Endothelial cell of umbilical vein (primary cell): Measurements from ENCODE around the gene SOCS3. TPM values are rescaled to one million over a fixed set of nuclear protein-coding genes. Genes with fewer than 3 reads are reported as not detected.

Experiments used
- BruUV-seq: library from RNA; stranded (reverse); fragments of 400-500 nt; replicated peaks from 2 replicates; lab custom pipeline; 2021; lab: Mats Ljungman, UMichigan
- CTCF ChIA-PET: fragments of 300-600, 350-600 bp; sonication (Branson Sonifier 250); formaldehyde crosslinking; loops from one replicate; lab custom pipeline; 2021; ENCODE audit warnings: antibody characterized with exemption, inconsistent platforms; lab: Charles Lee
- POLR2A ChIA-PET: fragments of 300-600, 350-600 bp; sonication (Branson Sonifier 250); formaldehyde crosslinking; loops from one replicate; lab custom pipeline; 2021; ENCODE audit warnings: antibody characterized with exemption, inconsistent platforms; lab: Charles Lee
- DNase-seq: peaks from one replicate; pipeline ENCODE4 v3.0.0-alpha.2; 2011; ENCODE audit warnings: low read depth, low spot score
- FAIRE-seq: peaks from 2 replicates; lab custom pipeline; 2011; peaks lifted over from hg19 to GRCh38; lab: Jason Lieb, UNC
- H2AFZ ChIP-seq: 2 replicates; pipeline ENCODE4 v1.6.0; 2012; ENCODE audit warnings: low read depth, low read length, control low read depth, inconsistent platforms
- H3K27ac ChIP-seq: 2 replicates; pipeline ENCODE4 v1.5.1; 2011; ENCODE audit warnings: low read depth, mild to moderate bottlenecking, control low read depth, low read length, moderate library complexity; ENCODE audit not compliant: insufficient read depth
- H3K27me3 ChIP-seq, 2 experiments: 2 replicates each; pipeline versions ENCODE4 v1.6.0 to v1.6.1; 2011; ENCODE audit warnings: low read length in 2 of 2, mixed read lengths in 1 of 2; ENCODE audit not compliant: control insufficient read depth in 2 of 2, insufficient read depth in 2 of 2
- H3K36me3 ChIP-seq, 2 experiments: 2 replicates in 1 of 2; 3 replicates in 1 of 2; pipeline ENCODE4 v1.5.1; 2011; ENCODE audit warnings: low read length in 2 of 2, mild to moderate bottlenecking in 1 of 2, moderate library complexity in 1 of 2; ENCODE audit not compliant: control insufficient read depth in 2 of 2, insufficient read depth in 2 of 2; ENCODE audit errors: extremely low read depth in 1 of 2
- H3K4me1 ChIP-seq: 3 replicates; pipeline ENCODE4 v1.5.1; 2011; ENCODE audit warnings: mild to moderate bottlenecking, low read length; ENCODE audit not compliant: control insufficient read depth, insufficient read depth; ENCODE audit errors: extremely low read depth
- H3K4me2 ChIP-seq: 2 replicates; pipeline ENCODE4 v1.6.1; 2011; ENCODE audit warnings: low read length, control low read depth, mixed read lengths; ENCODE audit not compliant: insufficient read depth
- H3K4me3 ChIP-seq, 3 experiments: fragments of 200-600 bp in 1 of 3; sonication (generic), shearing (Covaris generic) in 1 of 3; replicated peaks in 1 of 3; 2 replicates each; pipeline ENCODE4 v1.5.1; 2011 to 2016; ENCODE audit warnings: control low read depth in 3 of 3, low read length in 3 of 3, mild to moderate bottlenecking in 2 of 3, inconsistent platforms in 1 of 3, low read depth in 1 of 3, moderate library complexity in 1 of 3; ENCODE audit not compliant: insufficient read depth in 1 of 3
- H3K79me2 ChIP-seq: 2 replicates; pipeline ENCODE4 v1.6.0; 2012; ENCODE audit warnings: low read length, inconsistent platforms; ENCODE audit not compliant: control insufficient read depth, insufficient read depth
- H3K9ac ChIP-seq: replicated peaks from 2 replicates; pipeline ENCODE3; 2011; ENCODE audit warnings: low read length, control low read depth; ENCODE audit not compliant: insufficient read depth; ENCODE audit errors: extremely low read depth
- H3K9me1 ChIP-seq: replicated peaks from 3 replicates; pipeline ENCODE4 v1.6.0; 2011; ENCODE audit warnings: mild to moderate bottlenecking, low read length; ENCODE audit not compliant: control insufficient read depth, insufficient read depth; ENCODE audit errors: extremely low read depth
- H3K9me3 ChIP-seq: replicated peaks from 2 replicates; pipeline ENCODE4 v1.5.1; 2012; ENCODE audit warnings: low read length, inconsistent platforms; ENCODE audit not compliant: control insufficient read depth, insufficient read depth
- H4K20me1 ChIP-seq: replicated peaks from 2 replicates; pipeline ENCODE3; 2011; ENCODE audit warnings: mild to moderate bottlenecking, low read length; ENCODE audit not compliant: control insufficient read depth, insufficient read depth; ENCODE audit errors: extremely low read depth
- CTCF ChIP-seq, 2 donors: IDR thresholded peaks; 1 replicate in 1 of 2; 2 replicates in 1 of 2; pipeline ENCODE4 v1.5.1; 2011; ENCODE audit warnings: low read length in 2 of 2, mild to moderate bottlenecking in 2 of 2, moderate library complexity in 2 of 2, control low read depth in 1 of 2, inconsistent platforms in 1 of 2, low read depth in 1 of 2; ENCODE audit not compliant: insufficient read depth in 1 of 2; ENCODE audit errors: extremely low read depth in 1 of 2
- EZH2 ChIP-seq: IDR thresholded peaks from 2 replicates; pipeline ENCODE4 v1.6.1; 2012; ENCODE audit warnings: borderline replicate concordance, low read depth, mild to moderate bottlenecking, moderate library complexity, low read length, inconsistent platforms; ENCODE audit not compliant: severe bottlenecking
- FOS ChIP-seq: IDR thresholded peaks from 2 replicates; pipeline ENCODE4 v1.6.1; 2011; ENCODE audit warnings: mild to moderate bottlenecking, low read length, moderate library complexity, borderline replicate concordance; ENCODE audit not compliant: insufficient read depth
- GATA2 ChIP-seq: IDR thresholded peaks from 2 replicates; pipeline ENCODE4 v1.7.0; 2011; ENCODE audit warnings: low read depth, mild to moderate bottlenecking, moderate library complexity, mixed read lengths, low read length; ENCODE audit not compliant: insufficient read length, insufficient read depth
- JUN ChIP-seq: IDR thresholded peaks from 2 replicates; pipeline ENCODE4 v1.6.1; 2011; ENCODE audit warnings: borderline replicate concordance, low read depth; ENCODE audit not compliant: insufficient read length, insufficient read depth
- MAX ChIP-seq: IDR thresholded peaks from 2 replicates; pipeline ENCODE4 v1.6.1; 2011; ENCODE audit not compliant: insufficient read depth, insufficient read length
- MYC ChIP-seq: IDR thresholded peaks from one replicate; pipeline ENCODE4 v1.6.1; 2011; ENCODE audit warnings: mild to moderate bottlenecking, low read depth, low read length
- POLR2A ChIP-seq: IDR thresholded peaks from 2 replicates; pipeline ENCODE4 v1.6.1; 2012; ENCODE audit warnings: low read depth, mild to moderate bottlenecking, control low read depth, low read length
- POLR2AphosphoS5 ChIP-seq: IDR thresholded peaks from 2 replicates; pipeline ENCODE4 v1.6.1; 2012; ENCODE audit warnings: low read depth, mild to moderate bottlenecking, control low read depth, low read length, moderate library complexity; ENCODE audit not compliant: insufficient read depth
- dilution Hi-C: fragments of 300-500 bp; cut with MboI; formaldehyde crosslinking; loops from one replicate; pipeline ENCODE4 v1.15.0; 2019; ENCODE audit warnings: low sequenced_read_pairs; ENCODE audit not compliant: extremely low pct_ligation_motif_present
- intact Hi-C: fragments of 100-400 bp; cut with micrococcal nuclease; formaldehyde crosslinking; loops from one replicate; pipeline ENCODE4 v1.10.0; 2022
- polyA plus RNA-seq, 4 experiments: library from polyadenylated mRNA; depleted of rRNA in 3 of 4; stranded (reverse) in 3 of 4; unstranded in 1 of 4; fragments of >200 nt; gene quantifications; 2 replicates each; pipeline versions ENCODE4 v1.2.1 to v1.2.3, GENCODE V29; 2011 to 2012; ENCODE audit warnings: missing spikeins in 1 of 4
- total RNA-seq: library from RNA; stranded (reverse); gene quantifications from 2 replicates; pipeline ENCODE4 v1.2.3, GENCODE V29; 2021

Gene SOCS3
- total and polyA plus RNA-seq, 2 donors (not counting 3 experiments of a cell fraction or from before 2014, with no cell fraction given) = 6.2 to 14.3 TPM

GRCh38 chr17:78353834-78354233 is 6.0 kb downstream of the SOCS3 start:
- Histone ChIP-seq H3K4me2 (peak overlapping the region; percentile 7), H3K27me3 (no peaks in the 10 kb centered on the region), H3K79me2 (peaks cover 20% of the 10 kb centered on the region), H3K4me1 (peaks cover 52% of the 10 kb centered on the region), H2AFZ (no peak overlapping the region), H3K4me3 (no peak overlapping the region), H3K9me1 (no peaks in the 10 kb centered on the region), H3K27ac (peak overlapping the region; percentile 84), H3K36me3 (peaks cover 3 to 9% of the 10 kb centered on the region in 2 experiments), H3K9me3 (no peaks in the 10 kb centered on the region), H3K9ac (peak overlapping the region; percentile 59), H4K20me1 (no peaks in the 10 kb centered on the region)
- no peak for DNase-seq
- FAIRE-seq = peak; percentile 35
- BruUV-seq = no TSS peak
- intact Hi-C loops (no loop called here), dilution Hi-C loops (no loop called here)
- CTCF ChIA-PET = interaction anchor here (1.0 kb wide), 1 partner anchor 63 kb away, joined by 3 read pairs; no protein-coding TSS in a partner anchor
- TF ChIP-seq POLR2A = no peak
- TF ChIP-seq POLR2AphosphoS5 = no peak
- no peak for TF ChIP-seq EZH2
- TF ChIP-seq JUN = no peak
- TF ChIP-seq FOS = no peak
- no peak for TF ChIP-seq MYC
- TF ChIP-seq CTCF (IDR thresholded peaks at IDR 0.05; ENCODE audit: extremely low read depth in 1 of 2, insufficient read depth in 1 of 2, low read depth in 1 of 2, low read length in 2 of 2) = no peak
- TF ChIP-seq MAX = no peak
- no peak for TF ChIP-seq GATA2
- POLR2A ChIA-PET = interaction anchor here (0.6 to 0.7 kb wide), 3 partner anchors 10 to 106 kb away, joined by 3 to 11 read pairs (median 5); no protein-coding TSS in a partner anchor
